Measurements from ENCODE around the gene PSMG3. TPM values are rescaled to one million over a fixed set of nuclear protein-coding genes. Genes with fewer than 3 reads are reported as not detected.

PSMG3 gene
- total and polyA plus RNA-seq, 8 donors: 19.8 to 31.2 (median 25.1) TPM

GRCh38 chr7:1535701-1536454 is 34.0 kb downstream of the PSMG3 start:
- intact Hi-C loops (cut with DNase I): no loop called here
- peaks cover 47 to 77% of the 10 kb centered on the region in 2 donors for H3K4me1 ChIP-seq

GRCh38 chr7:1535100-1535458 is 34.8 kb downstream of the PSMG3 start:
- H3K27ac ChIP-seq: peak overlapping the region; percentile 89 to 94

More at GRCh38 chr7:1535701-1536454, 34.0 kb downstream of the PSMG3 start:
- H3K4me3 ChIP-seq: no peak overlapping the region
- DNase-seq (peak in 1 of 4 donors; percentile 77), ATAC-seq (no peak)
- H3K27ac ChIP-seq: peak overlapping the region; percentile 89 to 94
- TF ChIP-seq, protein P1, sequence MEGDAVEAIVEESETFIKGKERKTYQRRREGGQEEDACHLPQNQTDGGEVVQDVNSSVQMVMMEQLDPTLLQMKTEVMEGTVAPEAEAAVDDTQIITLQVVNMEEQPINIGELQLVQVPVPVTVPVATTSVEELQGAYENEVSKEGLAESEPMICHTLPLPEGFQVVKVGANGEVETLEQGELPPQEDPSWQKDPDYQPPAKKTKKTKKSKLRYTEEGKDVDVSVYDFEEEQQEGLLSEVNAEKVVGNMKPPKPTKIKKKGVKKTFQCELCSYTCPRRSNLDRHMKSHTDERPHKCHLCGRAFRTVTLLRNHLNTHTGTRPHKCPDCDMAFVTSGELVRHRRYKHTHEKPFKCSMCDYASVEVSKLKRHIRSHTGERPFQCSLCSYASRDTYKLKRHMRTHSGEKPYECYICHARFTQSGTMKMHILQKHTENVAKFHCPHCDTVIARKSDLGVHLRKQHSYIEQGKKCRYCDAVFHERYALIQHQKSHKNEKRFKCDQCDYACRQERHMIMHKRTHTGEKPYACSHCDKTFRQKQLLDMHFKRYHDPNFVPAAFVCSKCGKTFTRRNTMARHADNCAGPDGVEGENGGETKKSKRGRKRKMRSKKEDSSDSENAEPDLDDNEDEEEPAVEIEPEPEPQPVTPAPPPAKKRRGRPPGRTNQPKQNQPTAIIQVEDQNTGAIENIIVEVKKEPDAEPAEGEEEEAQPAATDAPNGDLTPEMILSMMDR (IDR thresholded peaks at IDR 0.05): no peak
- H3K36me3 ChIP-seq: peaks cover 0 to 45% of the 10 kb centered on the region in 2 donors
- H3K9me3 ChIP-seq: no peaks in the 10 kb centered on the region
- no peaks in the 10 kb centered on the region for H3K27me3 ChIP-seq

DNA sequence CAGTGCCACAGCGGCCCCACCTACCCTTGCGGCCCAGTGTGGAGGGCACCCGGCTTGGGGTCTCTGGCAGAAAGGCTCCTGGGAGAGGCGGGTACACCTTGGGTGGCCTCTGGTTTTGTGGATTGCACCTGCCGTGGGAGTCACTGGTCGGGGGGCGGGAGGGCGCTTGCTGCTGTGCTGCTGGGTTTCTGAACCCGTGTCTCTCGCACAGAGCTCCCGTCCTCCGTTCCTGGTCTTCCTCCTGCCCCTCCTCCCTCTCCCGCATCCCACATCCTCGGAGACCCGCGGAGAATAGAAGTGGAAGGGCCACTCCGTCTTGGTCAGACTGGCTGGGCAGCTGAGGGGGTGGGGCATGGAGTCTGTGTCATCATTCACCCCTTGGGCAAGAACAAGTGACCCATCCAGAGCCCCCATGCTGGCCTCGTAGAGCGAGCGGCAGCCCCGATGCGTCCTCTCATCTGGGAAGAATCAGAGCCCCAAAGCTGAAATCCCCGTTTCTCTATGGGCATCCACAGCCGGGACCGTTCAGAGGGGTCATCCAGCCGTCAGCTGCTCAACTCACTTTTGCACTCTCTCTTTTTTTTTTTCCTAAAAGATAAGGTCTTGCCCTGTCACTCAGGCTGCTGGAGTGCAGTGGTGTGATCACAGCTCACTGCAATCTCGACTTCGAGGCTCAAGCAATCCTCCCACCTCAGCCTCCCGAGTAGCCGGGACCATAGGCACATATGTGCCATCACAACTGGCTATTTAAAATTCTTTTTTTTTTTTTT is 35.3 kb downstream of the PSMG3 start:
- ATAC-seq: no peak
- intact Hi-C loops (cut with DNase I): no loop called here
- TF ChIP-seq, protein P1 (IDR thresholded peaks at IDR 0.05): no peak
- Histone ChIP-seq H3K27me3 (no peaks in the 10 kb centered on the region), H3K9me3 (no peaks in the 10 kb centered on the region), H3K27ac (peak overlapping the region; percentile 89 to 99), H3K4me3 (no peak overlapping the region), H3K4me1 (peaks cover 47 to 83% of the 10 kb centered on the region in 2 donors), H3K36me3 (peaks cover 0 to 31% of the 10 kb centered on the region in 2 donors)
- DNase-seq: peak in 1 of 4 donors; percentile 77

More at GRCh38 chr7:1535100-1535458, 34.8 kb downstream of the PSMG3 start:
- intact Hi-C loops (cut with DNase I): no loop called here
- no peaks in the 10 kb centered on the region for H3K27me3 ChIP-seq
- TF ChIP-seq, protein P1 (IDR thresholded peaks at IDR 0.05): no peak
- H3K4me3 ChIP-seq: no peak overlapping the region
- ATAC-seq (no peak), DNase-seq (peak in 1 of 4 donors; percentile 44)
- H3K36me3 ChIP-seq: peaks cover 0 to 37% of the 10 kb centered on the region in 2 donors
- peaks cover 47 to 79% of the 10 kb centered on the region in 2 donors for H3K4me1 ChIP-seq
- no peaks in the 10 kb centered on the region for H3K9me3 ChIP-seq

- Histone ChIP-seq H3K4me1 (peaks cover 45 to 78% of the 10 kb centered on the region in 2 donors), H3K9me3 (no peaks in the 10 kb centered on the region), H3K4me3 (peak overlapping the region in 1 of 2 donors; percentile 67), H3K27ac (peak overlapping the region; percentile 89 to 99), H3K27me3 (no peaks in the 10 kb centered on the region), H3K36me3 (peaks cover 0 to 23% of the 10 kb centered on the region in 2 donors)
- peak; percentile 1 for ATAC-seq
- peak in 1 of 4 donors; percentile 86 for DNase-seq
- TF ChIP-seq, protein P1 (IDR thresholded peaks at IDR 0.05): no peak
- intact Hi-C loops (cut with DNase I): no loop called here
These were observed 36.1 kb downstream of the PSMG3 start for GRCh38 chr7:1533547-1534329.
